ENCODE measurements around the gene DOCK2. TPM values are rescaled to one million over a fixed set of nuclear protein-coding genes. Genes with fewer than 3 reads are reported as not detected.
A peak's percentile ranks its signal among the peaks of the same experiment; 100 is the strongest.
"Not testable (repeated sequence)": the region's sequence is repeated elsewhere in the genome, so short reads cannot be mapped to it uniquely, and the experiment has no call there.

Gene DOCK2
- total RNA-seq, 2 experiments from 2014 or later, result 318 to 320 TPM

DNA sequence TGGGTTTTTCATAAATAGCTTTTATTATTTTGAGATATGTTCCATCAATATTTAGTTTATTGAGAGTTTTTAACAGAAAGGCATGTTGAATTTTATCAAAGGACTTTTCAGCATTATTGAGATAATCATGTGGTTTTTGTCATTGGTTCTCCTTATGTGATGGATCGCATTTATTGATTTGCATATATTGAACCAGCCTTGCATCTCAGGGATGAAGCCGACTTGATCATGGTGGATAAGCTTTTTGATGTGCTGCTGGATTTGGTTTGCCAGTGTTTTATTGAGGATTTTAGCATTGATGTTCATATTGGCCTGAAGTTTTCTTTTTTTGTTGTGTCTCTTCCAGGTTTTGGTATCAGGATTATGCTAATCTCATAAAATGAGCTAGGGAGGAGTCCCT is 12.8 kb upstream of the DOCK2 start:
- H3K9me3 Mint-ChIP-seq (ENCODE audit: insufficient read depth); CTCF ChIA-PET: not testable (repeated sequence)

DNA sequence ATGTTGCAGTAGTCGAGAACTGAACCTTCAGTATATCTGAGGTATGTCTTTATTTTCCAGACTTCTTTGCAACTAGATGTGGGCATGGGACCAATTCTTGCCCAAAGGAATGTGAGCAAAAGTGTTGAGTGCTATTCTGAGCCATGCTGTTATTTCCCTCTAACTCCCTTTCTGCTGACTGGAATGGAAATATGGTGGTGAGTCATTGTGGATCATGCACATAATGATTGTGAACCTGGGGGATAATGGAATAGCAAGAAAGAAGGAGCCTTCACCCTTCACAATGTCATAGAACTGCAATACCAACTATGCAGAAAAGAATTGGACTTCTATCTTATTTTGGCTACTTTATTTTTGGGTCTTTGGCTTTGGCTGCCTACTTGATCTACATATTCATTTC is 10.3 kb upstream of the DOCK2 start:
- Mint-ChIP-seq H3K4me1 (ENCODE audit: low read depth) (peaks cover 8% of the 10 kb centered on the region), H3K9me3 (ENCODE audit: insufficient read depth) (no peaks in the 10 kb centered on the region), H3K27ac (no peak overlapping the region), H3K27me3 (ENCODE audit: low read depth) (peaks cover 24% of the 10 kb centered on the region), H3K36me3 (ENCODE audit: low read depth) (no peaks in the 10 kb centered on the region), H3K4me3 (no peak overlapping the region)
- CTCF ChIA-PET, result no interaction called here
- DNase-seq (no peak), ATAC-seq (no peak)
- POLR2A ChIA-PET, result no interaction called here

More for the DNA sequence above, 12.8 kb upstream of the DOCK2 start:
- H3K36me3 Mint-ChIP-seq (ENCODE audit: low read depth); DNase-seq; POLR2A ChIA-PET; H3K27ac Mint-ChIP-seq; ATAC-seq; H3K4me3 Mint-ChIP-seq; H3K4me1 Mint-ChIP-seq (ENCODE audit: low read depth): not testable (repeated sequence)
- H3K27me3 Mint-ChIP-seq (ENCODE audit: low read depth), result peaks cover 35% of the 10 kb centered on the region

DNA sequence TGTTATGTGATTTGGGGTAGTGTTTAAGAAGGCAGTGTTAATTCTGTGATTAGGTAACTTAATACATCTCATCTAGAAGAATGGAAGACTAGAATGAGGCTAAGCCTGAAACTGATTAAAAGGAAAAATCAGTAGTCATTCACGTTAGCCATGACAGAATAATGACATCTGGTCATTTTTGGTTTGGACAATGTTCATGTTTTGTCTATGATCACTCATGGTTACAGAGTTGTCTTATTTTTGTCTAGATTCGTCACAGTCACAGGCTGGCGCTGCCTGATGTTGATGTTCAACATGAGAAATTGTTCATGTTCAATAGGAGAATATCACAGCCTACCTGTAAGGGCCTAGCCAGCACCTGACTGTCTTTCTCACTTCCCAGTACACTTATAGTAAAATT is 9.5 kb upstream of the DOCK2 start:
- Mint-ChIP-seq H3K9me3 (ENCODE audit: insufficient read depth) (no peaks in the 10 kb centered on the region), H3K27me3 (ENCODE audit: low read depth) (peaks cover 28% of the 10 kb centered on the region), H3K36me3 (ENCODE audit: low read depth) (no peaks in the 10 kb centered on the region), H3K4me1 (ENCODE audit: low read depth) (peaks cover 8% of the 10 kb centered on the region), H3K4me3 (no peak overlapping the region), H3K27ac (no peak overlapping the region)
- CTCF ChIA-PET, result no interaction called here
- DNase-seq (no peak), ATAC-seq (no peak)
- POLR2A ChIA-PET, result no interaction called here

DNA sequence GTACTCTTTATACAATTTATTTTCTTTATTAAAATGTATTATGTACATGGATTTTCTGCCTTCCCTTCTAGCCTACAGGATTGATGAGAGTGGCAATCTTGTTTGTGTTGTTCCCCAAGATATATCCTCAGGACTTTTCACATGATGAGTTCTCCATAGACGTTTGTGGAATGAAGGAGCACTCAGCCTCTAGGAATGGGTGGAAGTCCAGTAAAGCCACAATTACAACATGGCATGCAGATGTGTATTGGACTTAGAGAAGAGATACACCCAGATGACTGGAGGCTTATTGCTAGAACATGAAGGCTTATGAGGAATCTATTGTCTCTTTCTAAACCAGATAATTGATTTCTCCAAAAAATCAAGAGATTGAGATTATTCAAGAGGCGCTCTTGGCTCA is 8.2 kb upstream of the DOCK2 start:
- H3K9me3 Mint-ChIP-seq (ENCODE audit: insufficient read depth), result no peaks in the 10 kb centered on the region
- H3K4me1 Mint-ChIP-seq (ENCODE audit: low read depth), result peaks cover 8% of the 10 kb centered on the region
- peaks cover 19% of the 10 kb centered on the region for H3K27me3 Mint-ChIP-seq (ENCODE audit: low read depth)
- POLR2A ChIA-PET, result interaction anchor here (0.6 kb wide), 1 partner anchor 13 kb away, joined by 3 read pairs; no protein-coding TSS in a partner anchor
- no peak for ATAC-seq
- no peak for DNase-seq
- CTCF ChIA-PET, result no interaction called here
- no peak overlapping the region for H3K27ac Mint-ChIP-seq
- no peak overlapping the region for H3K4me3 Mint-ChIP-seq
- no peaks in the 10 kb centered on the region for H3K36me3 Mint-ChIP-seq (ENCODE audit: low read depth)

DNA sequence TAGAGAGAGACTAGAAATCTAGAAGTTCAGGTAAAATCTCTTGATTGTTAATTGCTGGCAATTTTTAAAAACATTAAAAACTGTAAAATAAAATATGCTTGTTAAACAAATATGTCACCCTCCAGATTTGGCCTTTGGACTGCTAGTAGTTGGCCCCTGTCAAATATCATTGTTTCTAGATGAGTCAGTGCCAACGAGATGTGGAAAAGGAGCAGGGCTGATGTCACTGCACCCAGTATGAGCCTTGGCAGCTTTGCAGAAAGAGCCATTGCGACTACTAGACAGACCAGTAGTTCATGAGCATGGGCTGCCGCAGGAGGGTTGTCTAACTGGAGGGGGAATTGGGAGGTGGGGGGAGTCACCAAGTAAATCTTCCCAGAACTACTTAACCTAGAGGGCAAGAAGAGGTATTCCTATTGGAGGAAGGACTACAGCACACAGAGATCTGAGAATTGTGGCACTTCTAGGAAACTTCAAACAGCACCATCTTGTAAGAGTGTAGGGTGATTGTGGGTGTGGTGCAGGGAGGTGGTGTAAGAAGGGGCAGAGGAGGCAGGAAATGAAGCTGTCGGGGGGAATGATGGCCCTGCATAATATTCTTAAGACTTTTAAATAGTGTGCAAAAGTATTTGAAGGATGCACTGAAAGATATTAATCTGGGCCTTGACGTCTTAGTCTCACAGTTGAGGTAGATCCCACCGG is 7.1 kb upstream of the DOCK2 start:
- ChIA-PET POLR2A (no interaction called here), CTCF (no interaction called here)
- ATAC-seq (no peak), DNase-seq (no peak)
- H3K27ac Mint-ChIP-seq, result peak overlapping the region; percentile 65
- no peak overlapping the region for H3K4me3 Mint-ChIP-seq
- peaks cover 6% of the 10 kb centered on the region for H3K4me1 Mint-ChIP-seq (ENCODE audit: low read depth)
- peaks cover 3% of the 10 kb centered on the region for H3K36me3 Mint-ChIP-seq (ENCODE audit: low read depth)
- H3K27me3 Mint-ChIP-seq (ENCODE audit: low read depth), result peaks cover 13% of the 10 kb centered on the region
- peaks cover 5% of the 10 kb centered on the region for H3K9me3 Mint-ChIP-seq (ENCODE audit: insufficient read depth)

DNA sequence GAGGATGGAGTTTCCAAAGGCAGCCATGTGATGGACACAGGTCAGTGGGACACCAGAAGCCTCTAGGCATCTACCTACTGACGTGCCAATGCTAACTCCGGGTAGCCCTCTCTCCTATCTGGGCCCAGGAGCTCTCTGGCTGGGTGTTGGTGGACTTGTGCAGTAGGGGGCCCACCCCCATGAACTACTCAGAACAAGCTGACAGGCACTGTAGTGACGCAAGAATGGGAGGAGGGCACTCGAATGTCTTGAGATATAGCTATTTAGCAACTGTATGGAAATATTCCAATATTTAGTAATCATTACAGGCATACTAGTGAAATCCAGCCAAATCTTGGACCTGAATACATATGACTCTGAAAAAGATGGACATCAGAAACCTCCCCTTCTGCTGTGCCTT is 5.7 kb upstream of the DOCK2 start:
- H3K9me3 Mint-ChIP-seq (ENCODE audit: insufficient read depth), result peaks cover 5% of the 10 kb centered on the region
- peaks cover 8% of the 10 kb centered on the region for H3K27me3 Mint-ChIP-seq (ENCODE audit: low read depth)
- DNase-seq (no peak), ATAC-seq (no peak)
- ChIA-PET CTCF (no interaction called here), POLR2A (interaction anchor here (1.0 kb wide), 1 partner anchor 20 kb away, joined by 3 read pairs; no protein-coding TSS in a partner anchor)
- H3K36me3 Mint-ChIP-seq (ENCODE audit: low read depth), result peaks cover 3% of the 10 kb centered on the region
- H3K27ac Mint-ChIP-seq, result no peak overlapping the region
- peaks cover 10% of the 10 kb centered on the region for H3K4me1 Mint-ChIP-seq (ENCODE audit: low read depth)
- H3K4me3 Mint-ChIP-seq, result no peak overlapping the region

DNA sequence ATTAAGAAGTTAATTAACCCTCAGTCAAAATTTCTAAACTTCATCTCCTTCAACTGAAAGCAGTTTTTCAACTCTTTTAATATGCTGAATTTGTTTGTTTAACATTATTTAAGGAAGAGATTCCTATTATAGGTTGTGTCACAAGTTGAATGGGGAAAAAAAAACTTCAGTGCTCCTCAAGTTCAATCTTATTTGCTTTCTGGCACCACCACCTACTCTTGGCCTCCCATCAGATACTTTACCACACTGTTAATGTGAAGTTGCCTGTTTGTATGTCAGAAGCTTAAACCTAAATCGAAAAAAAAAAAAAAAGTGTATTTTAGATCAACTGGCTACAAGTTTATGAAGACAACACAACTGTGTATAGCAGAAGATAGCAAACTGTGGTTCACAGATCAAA is 4.1 kb upstream of the DOCK2 start:
- ChIA-PET POLR2A (no interaction called here), CTCF (no interaction called here)
- Mint-ChIP-seq H3K4me1 (ENCODE audit: low read depth) (peaks cover 17% of the 10 kb centered on the region), H3K27me3 (ENCODE audit: low read depth) (peaks cover 8% of the 10 kb centered on the region), H3K36me3 (ENCODE audit: low read depth) (peaks cover 10% of the 10 kb centered on the region), H3K4me3 (no peak overlapping the region), H3K9me3 (ENCODE audit: insufficient read depth) (peaks cover 5% of the 10 kb centered on the region), H3K27ac (no peak overlapping the region)
- DNase-seq (no peak), ATAC-seq (no peak)

DNA sequence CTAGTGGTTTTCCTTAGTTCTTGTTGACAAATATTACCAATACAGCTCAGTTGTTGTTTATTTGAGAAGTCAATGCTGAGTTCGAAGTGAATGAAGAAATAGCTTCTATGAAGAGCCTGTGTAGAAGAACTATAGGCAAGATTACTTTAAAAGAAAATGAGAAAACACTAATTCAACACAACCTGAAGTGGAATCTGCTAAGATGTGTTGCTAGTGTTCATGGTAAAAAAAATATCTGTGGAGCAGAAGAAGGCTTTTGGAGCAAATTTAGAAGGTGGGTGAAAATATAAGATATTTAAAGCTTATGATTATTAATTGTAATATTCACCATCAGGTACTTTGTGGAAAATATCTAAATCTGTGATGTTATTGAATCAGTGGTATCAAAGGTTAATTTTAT is 2.5 kb upstream of the DOCK2 start:
- Mint-ChIP-seq H3K36me3 (ENCODE audit: low read depth) (peaks cover 26% of the 10 kb centered on the region), H3K27ac (no peak overlapping the region), H3K4me1 (ENCODE audit: low read depth) (peaks cover 34% of the 10 kb centered on the region), H3K27me3 (ENCODE audit: low read depth) (peaks cover 6% of the 10 kb centered on the region), H3K9me3 (ENCODE audit: insufficient read depth) (peaks cover 7% of the 10 kb centered on the region), H3K4me3 (no peak overlapping the region)
- ATAC-seq (no peak), DNase-seq (no peak)
- ChIA-PET CTCF (no interaction called here), POLR2A (interaction anchor here (0.6 kb wide), 1 partner anchor 359 kb away, joined by 3 read pairs; no protein-coding TSS in a partner anchor)

DNA sequence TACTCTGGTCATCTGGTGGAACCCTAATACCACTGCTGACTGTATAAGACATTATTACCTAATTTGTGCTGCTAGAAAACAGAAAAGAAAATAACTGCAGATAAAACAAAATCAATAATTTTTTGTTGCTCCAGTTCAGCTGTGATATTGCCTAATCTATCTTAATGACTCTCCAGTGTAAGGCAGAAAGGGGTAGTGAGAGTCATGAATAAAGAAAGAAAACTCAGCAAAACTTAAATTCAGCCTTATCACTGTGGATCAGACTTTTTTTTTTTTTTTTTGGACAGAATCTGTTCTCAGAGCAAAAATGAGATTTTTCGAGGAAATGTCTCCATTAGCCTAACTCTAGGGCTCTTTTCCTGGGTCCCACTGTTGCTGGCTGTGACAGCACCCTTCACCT is 1.1 kb upstream of the DOCK2 start:
- DNase-seq, result no peak
- CTCF ChIA-PET, result no interaction called here
- POLR2A ChIA-PET, result interaction anchor here (2.8 to 3.2 kb wide), 2 partner anchors 11 to 52 kb away, joined by 13 to 32 read pairs; partner anchors contain the start of gene SPDL1
- no peak for ATAC-seq
- Mint-ChIP-seq H3K36me3 (ENCODE audit: low read depth) (peaks cover 39% of the 10 kb centered on the region), H3K9me3 (ENCODE audit: insufficient read depth) (peaks cover 12% of the 10 kb centered on the region), H3K27ac (peak overlapping the region; percentile 93), H3K4me1 (ENCODE audit: low read depth) (peaks cover 41% of the 10 kb centered on the region), H3K4me3 (peak overlapping the region; percentile 83), H3K27me3 (ENCODE audit: low read depth) (peaks cover 6% of the 10 kb centered on the region)

DNA sequence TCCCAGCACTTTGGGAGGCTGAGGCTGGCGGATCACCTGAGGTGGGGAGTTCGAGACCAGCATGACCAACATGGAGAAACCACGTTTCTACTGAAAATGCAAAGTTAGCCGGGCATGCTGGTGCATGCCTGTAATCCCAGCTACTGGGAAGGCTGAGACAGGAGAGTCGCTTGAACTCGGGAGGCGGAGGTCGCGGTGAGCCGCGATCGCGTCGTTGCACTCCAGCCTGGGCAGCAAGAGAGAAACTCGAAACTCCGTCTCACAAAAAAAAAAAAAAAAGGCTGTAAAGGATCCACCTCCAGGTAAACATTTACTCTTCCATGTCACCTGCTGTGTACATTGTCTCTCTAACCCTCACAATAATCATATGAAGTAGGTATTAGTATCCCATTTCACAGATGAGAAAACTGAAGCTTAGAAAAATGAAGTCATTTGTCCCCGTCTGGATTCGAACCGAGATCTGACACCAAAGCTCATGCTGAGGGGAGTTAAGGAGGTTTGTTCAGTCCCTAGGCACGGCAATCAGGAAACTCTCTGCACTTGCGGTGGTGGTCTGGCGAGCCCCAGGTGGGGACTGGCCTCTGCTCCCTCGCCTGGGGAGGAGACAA is 494 bp upstream of the DOCK2 start:
- ATAC-seq (no peak), DNase-seq (no peak)
- CTCF ChIA-PET, result no interaction called here
- H3K27ac Mint-ChIP-seq, result peak overlapping the region; percentile 93
- H3K9me3 Mint-ChIP-seq (ENCODE audit: insufficient read depth), result peaks cover 12% of the 10 kb centered on the region
- peaks cover 48% of the 10 kb centered on the region for H3K4me1 Mint-ChIP-seq (ENCODE audit: low read depth)
- H3K36me3 Mint-ChIP-seq (ENCODE audit: low read depth), result peaks cover 45% of the 10 kb centered on the region
- peak overlapping the region; percentile 83 for H3K4me3 Mint-ChIP-seq
- POLR2A ChIA-PET, result interaction anchor here (0.7 to 3.2 kb wide), 8 partner anchors 11 to 167 kb away, joined by 3 to 40 read pairs (median 9); partner anchors contain the start of gene SPDL1
- H3K27me3 Mint-ChIP-seq (ENCODE audit: low read depth), result peaks cover 6% of the 10 kb centered on the region

DNA sequence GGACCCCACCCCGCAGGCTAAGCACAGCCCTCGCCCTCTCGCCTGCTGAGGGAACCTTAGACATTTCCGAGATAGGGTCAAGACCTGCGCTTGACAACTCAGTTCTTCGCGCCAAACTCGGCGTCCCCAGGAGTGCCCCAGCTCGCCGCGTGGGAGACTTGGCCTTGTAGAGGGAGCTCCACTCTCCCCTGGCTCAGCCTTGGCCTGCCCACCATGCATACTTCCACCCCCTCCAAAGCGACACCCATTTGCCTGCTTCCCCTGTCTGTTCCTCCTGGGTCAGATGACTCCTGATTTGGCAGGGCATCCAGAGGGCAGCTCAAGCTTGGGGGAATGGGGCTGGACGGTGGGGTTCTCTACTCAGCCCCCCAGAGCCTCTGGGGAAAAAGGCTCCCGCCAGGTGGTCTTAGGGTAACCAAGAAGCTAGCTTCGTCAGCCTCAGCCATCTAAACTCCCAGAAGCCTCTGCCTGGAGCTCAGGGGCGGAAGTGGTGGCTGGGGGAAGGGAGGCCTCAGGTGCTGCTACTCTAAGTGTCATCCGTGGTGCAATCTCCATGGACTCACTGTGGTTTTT is 560 bp downstream of the DOCK2 start:
- ATAC-seq (peak; percentile 74), DNase-seq (peak; percentile 91)
- H3K27me3 Mint-ChIP-seq (ENCODE audit: low read depth), result no peaks in the 10 kb centered on the region
- H3K4me1 Mint-ChIP-seq (ENCODE audit: low read depth), result peaks cover 55% of the 10 kb centered on the region
- peaks cover 49% of the 10 kb centered on the region for H3K36me3 Mint-ChIP-seq (ENCODE audit: low read depth)
- peak overlapping the region; percentile 93 for H3K27ac Mint-ChIP-seq
- POLR2A ChIA-PET, result interaction anchor here (0.7 to 3.2 kb wide), 15 partner anchors 10 to 74 kb away, joined by 3 to 40 read pairs (median 6); partner anchors contain the start of gene SPDL1
- H3K4me3 Mint-ChIP-seq, result peak overlapping the region; percentile 83
- CTCF ChIA-PET, result interaction anchor here (0.8 to 1.4 kb wide), 6 partner anchors 9 to 55 kb away, joined by 3 to 7 read pairs (median 5); no protein-coding TSS in a partner anchor
- peaks cover 12% of the 10 kb centered on the region for H3K9me3 Mint-ChIP-seq (ENCODE audit: insufficient read depth)

DNA sequence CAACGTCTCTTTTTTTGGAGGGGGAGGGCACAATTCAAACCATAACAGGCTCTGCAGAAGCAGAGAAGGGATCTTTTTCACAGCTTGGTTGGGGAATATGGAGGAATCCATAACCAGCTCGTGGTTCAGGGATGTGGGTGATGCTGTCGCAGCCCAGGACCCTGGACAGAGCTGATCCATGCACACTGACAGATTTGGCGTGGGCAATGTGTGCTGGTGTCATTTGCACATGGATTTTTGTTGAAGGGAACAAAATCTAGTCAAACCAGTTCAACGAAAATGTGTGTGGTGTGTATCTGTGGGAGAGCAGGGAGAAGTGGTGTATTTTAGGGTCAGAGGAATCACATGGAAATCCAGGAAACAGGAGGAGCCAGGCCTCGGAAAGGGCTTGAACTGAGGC is 4.2 kb downstream of the DOCK2 start:
- H3K36me3 Mint-ChIP-seq (ENCODE audit: low read depth), result peaks cover 69% of the 10 kb centered on the region
- H3K27me3 Mint-ChIP-seq (ENCODE audit: low read depth), result no peaks in the 10 kb centered on the region
- no peak for ATAC-seq
- H3K4me3 Mint-ChIP-seq, result no peak overlapping the region
- peaks cover 76% of the 10 kb centered on the region for H3K4me1 Mint-ChIP-seq (ENCODE audit: low read depth)
- ChIA-PET CTCF (no interaction called here), POLR2A (no interaction called here)
- peaks cover 7% of the 10 kb centered on the region for H3K9me3 Mint-ChIP-seq (ENCODE audit: insufficient read depth)
- H3K27ac Mint-ChIP-seq, result no peak overlapping the region
- DNase-seq, result no peak
